GM12891 (cell line): ENCODE data around the gene ID3.

ENCODE experiments used
- POLR2A ChIP-seq: IDR thresholded peaks from 2 replicates; pipeline ENCODE4 v1.6.1; 2011; ENCODE audit warnings: low read depth, low read length, control low read depth
- TAF1 ChIP-seq: IDR thresholded peaks from 2 replicates; pipeline ENCODE4 v1.6.1; 2011; ENCODE audit warnings: low read depth, low read length, control low read depth

DNA sequence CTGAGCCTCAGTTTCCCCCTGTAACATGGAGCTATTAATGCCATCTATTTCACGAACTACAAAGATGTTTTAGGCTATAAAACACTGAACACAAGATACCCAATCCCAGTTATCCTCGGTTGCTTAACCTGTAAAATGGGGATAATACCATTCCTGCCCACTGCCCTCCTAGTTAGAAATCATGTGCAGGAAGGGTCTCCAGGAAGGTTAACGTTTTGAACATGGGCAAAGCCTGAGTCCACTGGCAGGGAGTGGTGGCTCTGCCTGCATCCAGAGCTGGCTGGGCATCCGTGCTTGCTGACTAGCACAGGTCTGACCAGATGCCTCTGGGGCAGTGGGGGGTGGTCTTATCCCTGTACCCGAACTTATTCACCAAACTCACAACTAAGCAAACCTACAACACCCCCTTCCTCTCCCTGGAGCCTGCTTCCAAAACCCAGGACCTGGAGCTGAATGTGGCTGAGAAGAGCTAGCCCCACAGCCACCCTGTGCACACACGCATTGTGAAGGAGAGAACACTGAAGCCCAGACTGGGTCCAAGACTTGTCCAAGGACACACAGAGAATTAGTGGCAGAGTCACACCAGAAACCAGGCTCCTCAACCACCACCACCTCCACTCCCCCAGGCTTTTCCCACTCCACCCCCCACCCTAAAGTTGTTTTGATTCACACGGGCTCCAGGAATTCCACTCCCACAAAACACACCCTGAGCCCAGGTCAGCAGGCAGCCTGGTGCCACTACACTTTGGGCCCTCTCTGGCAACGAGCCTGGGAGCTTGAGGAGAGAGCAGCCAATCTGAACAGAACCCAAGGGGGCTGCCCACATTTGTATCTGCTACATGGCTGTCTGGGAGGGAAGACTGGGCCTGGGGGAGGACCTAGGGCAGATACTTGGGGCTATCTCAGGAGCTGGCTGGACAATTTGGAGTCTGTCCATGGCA is 29.9 kb downstream of the ID3 start:
- no peak for TF ChIP-seq POLR2A
- no peak for TF ChIP-seq TAF1
